Effector memory CD4-positive, alpha-beta T cell (primary cell): ENCODE measurements around the gene KIRREL3.

Experiments used
- DNase-seq, 3 donors: peaks; one replicate each; pipeline ENCODE4 v3.0.0-alpha.2; 2020
- H3K27ac ChIP-seq: 2 replicates; pipeline ENCODE4 v1.7.0; 2013; ENCODE audit warnings: mild to moderate bottlenecking, low read length, moderate library complexity; ENCODE audit not compliant: insufficient read depth, poor library complexity, severe bottlenecking
- H3K27me3 ChIP-seq: replicated peaks from 2 replicates; pipeline ENCODE4 v1.7.0; 2013; ENCODE audit warnings: mild to moderate bottlenecking, low read length; ENCODE audit not compliant: insufficient read depth, control insufficient read depth, poor library complexity, severe bottlenecking
- H3K36me3 ChIP-seq: 2 replicates; pipeline ENCODE4 v1.7.0; 2013; ENCODE audit warnings: mild to moderate bottlenecking, low read length, moderate library complexity; ENCODE audit not compliant: control insufficient read depth, insufficient read depth
- H3K4me1 ChIP-seq: 2 replicates; pipeline ENCODE4 v1.7.0; 2013; ENCODE audit warnings: low read length, mild to moderate bottlenecking; ENCODE audit not compliant: control insufficient read depth, insufficient read depth, poor library complexity, severe bottlenecking
- H3K4me3 ChIP-seq: 2 replicates; pipeline ENCODE4 v1.7.0; 2013; ENCODE audit warnings: low read length, low read depth, mild to moderate bottlenecking; ENCODE audit not compliant: insufficient read depth, poor library complexity, severe bottlenecking
- H3K9me3 ChIP-seq: 2 replicates; pipeline ENCODE4 v1.7.0; 2013; ENCODE audit warnings: mild to moderate bottlenecking, low read length, moderate library complexity; ENCODE audit not compliant: control insufficient read depth

The KIRREL3 gene

GRCh38 chr11:126459691-126460281 lies 540.8 kb downstream of the KIRREL3 start:
- no peaks in the 10 kb centered on the region for H3K4me1 ChIP-seq

DNA sequence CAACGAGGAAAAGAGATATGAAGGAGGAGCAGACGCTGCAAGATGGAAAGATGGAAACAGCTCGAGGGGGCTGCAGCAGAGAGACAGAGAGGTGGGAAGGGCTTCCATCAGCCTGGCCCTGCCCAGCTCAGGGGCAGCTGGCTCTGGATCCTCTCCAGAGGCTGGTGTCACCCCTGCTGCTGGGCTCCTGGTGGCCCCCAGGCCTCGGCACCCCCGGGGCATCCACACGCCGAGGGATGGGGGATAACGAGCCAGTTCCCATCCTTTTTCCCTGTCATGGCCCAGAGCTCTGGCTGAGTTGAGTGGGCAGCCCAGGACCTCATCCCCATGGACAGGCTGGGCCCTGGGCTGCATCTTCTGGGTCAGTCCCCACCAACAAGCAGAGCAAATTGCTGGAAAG lies 542.8 kb downstream of the KIRREL3 start:
- Histone ChIP-seq H3K4me3 (no peak overlapping the region), H3K36me3 (no peaks in the 10 kb centered on the region), H3K27me3 (no peaks in the 10 kb centered on the region), H3K4me1 (no peaks in the 10 kb centered on the region), H3K9me3 (no peaks in the 10 kb centered on the region), H3K27ac (no peak overlapping the region)
- no peak for DNase-seq

More at GRCh38 chr11:126459691-126460281, 540.8 kb downstream of the KIRREL3 start:
- H3K4me3 ChIP-seq, result no peak overlapping the region
- H3K9me3 ChIP-seq, result no peaks in the 10 kb centered on the region
- DNase-seq, result no peak
- H3K27me3 ChIP-seq, result no peaks in the 10 kb centered on the region
- no peak overlapping the region for H3K27ac ChIP-seq
- H3K36me3 ChIP-seq, result no peaks in the 10 kb centered on the region

GRCh38 chr11:126456783-126457542 lies 543.6 kb downstream of the KIRREL3 start:
- no peak overlapping the region for H3K27ac ChIP-seq
- no peak for DNase-seq
- no peak overlapping the region for H3K4me3 ChIP-seq
- H3K36me3 ChIP-seq, result no peaks in the 10 kb centered on the region
- no peaks in the 10 kb centered on the region for H3K4me1 ChIP-seq
- H3K27me3 ChIP-seq, result no peaks in the 10 kb centered on the region
- H3K9me3 ChIP-seq, result no peaks in the 10 kb centered on the region

GRCh38 chr11:126456089-126456488 lies 544.5 kb downstream of the KIRREL3 start:
- no peak overlapping the region for H3K27ac ChIP-seq
- no peaks in the 10 kb centered on the region for H3K9me3 ChIP-seq
- no peak overlapping the region for H3K4me3 ChIP-seq
- no peaks in the 10 kb centered on the region for H3K4me1 ChIP-seq
- no peaks in the 10 kb centered on the region for H3K27me3 ChIP-seq
- no peaks in the 10 kb centered on the region for H3K36me3 ChIP-seq
- no peak for DNase-seq

- no peak for DNase-seq
Observed at GRCh38 chr11:126452241-126453101, 548.1 kb downstream of the KIRREL3 start.

DNA sequence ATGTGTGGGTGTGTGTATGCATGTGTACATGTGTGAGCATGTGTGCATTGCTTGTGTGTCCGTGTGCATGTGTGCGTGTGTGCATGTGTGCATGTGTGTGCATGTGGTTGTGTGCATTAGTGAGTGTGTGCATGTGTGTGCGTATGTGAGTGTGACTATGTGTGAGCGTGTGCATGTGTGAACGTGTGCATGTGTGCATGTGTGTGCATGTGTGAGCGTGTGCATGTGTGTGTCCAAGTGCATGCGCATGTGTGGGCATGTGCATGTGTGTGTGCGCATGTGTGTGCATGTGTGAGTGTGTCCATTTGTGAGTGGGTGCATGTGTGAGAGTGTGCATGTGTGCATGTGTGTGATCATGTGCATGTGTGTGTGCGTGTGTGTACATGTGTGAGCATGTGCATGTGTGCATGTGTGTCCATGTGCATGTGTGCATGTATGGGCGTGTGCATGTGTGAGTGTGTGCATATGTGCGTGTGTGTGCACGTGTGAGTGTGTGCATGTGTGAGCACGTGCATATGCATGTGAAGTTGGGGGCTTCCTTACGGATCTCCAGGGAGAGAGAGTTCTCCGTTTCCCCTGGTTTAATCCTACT lies 549.3 kb downstream of the KIRREL3 start:
- Histone ChIP-seq H3K4me3 (no peak overlapping the region), H3K27ac (no peak overlapping the region), H3K9me3 (no peaks in the 10 kb centered on the region), H3K36me3 (no peaks in the 10 kb centered on the region), H3K4me1 (no peaks in the 10 kb centered on the region), H3K27me3 (no peaks in the 10 kb centered on the region)
- DNase-seq, result no peak

More at GRCh38 chr11:126452241-126453101, 548.1 kb downstream of the KIRREL3 start:
- no peaks in the 10 kb centered on the region for H3K36me3 ChIP-seq
- H3K4me3 ChIP-seq, result no peak overlapping the region
- H3K9me3 ChIP-seq, result no peaks in the 10 kb centered on the region
- H3K27ac ChIP-seq, result no peak overlapping the region
- no peaks in the 10 kb centered on the region for H3K27me3 ChIP-seq
- H3K4me1 ChIP-seq, result no peaks in the 10 kb centered on the region

GRCh38 chr11:126450806-126451205 lies 549.8 kb downstream of the KIRREL3 start:
- H3K4me1 ChIP-seq, result no peaks in the 10 kb centered on the region
- no peak overlapping the region for H3K4me3 ChIP-seq
- DNase-seq, result no peak
- no peaks in the 10 kb centered on the region for H3K9me3 ChIP-seq
- no peaks in the 10 kb centered on the region for H3K27me3 ChIP-seq
- no peak overlapping the region for H3K27ac ChIP-seq
- no peaks in the 10 kb centered on the region for H3K36me3 ChIP-seq

DNA sequence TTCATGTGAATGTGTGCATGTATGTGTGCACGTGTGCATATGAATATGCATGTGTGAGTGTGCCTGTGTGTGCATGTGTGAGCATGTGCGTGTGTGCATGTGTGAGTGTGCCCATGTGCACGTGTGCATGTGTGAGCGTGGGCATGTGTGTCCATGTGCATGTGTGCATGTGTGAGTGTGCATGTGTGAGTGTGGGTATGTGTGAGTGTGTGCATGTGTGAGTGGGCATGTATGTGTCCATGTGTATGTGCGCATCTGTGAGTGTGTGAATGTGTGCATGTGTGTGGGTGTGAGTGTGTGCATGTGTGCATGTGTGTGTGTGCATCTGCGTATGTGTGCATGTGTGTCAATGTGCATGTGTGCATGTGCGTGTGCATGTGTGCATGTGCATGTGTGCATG lies 550.4 kb downstream of the KIRREL3 start:
- DNase-seq, result no peak
- Histone ChIP-seq H3K4me1 (no peaks in the 10 kb centered on the region), H3K36me3 (no peaks in the 10 kb centered on the region), H3K4me3 (no peak overlapping the region), H3K27me3 (no peaks in the 10 kb centered on the region), H3K27ac (no peak overlapping the region), H3K9me3 (no peaks in the 10 kb centered on the region)

DNA sequence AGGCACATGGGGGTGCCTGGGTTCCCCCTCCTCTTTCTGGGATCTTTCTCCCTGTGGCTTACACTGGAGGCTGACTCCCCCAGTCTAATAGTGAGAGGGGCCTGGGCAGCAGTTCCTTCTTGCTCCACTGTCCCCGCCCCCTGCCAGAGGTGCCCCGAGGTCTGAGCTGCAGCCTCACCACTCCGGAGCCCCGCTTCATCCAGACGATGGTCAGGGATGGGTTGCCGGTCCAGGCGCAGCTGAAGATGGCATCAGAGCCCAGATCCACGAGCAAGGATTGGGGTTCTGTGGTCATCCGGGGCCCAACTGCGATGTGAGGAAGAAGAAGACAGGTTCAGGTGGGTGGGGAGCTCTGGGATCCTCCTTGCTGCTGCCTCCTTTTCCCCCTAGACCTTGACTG lies 554.0 kb downstream of the KIRREL3 start:
- Histone ChIP-seq H3K36me3 (no peaks in the 10 kb centered on the region), H3K9me3 (no peaks in the 10 kb centered on the region), H3K27me3 (no peaks in the 10 kb centered on the region), H3K4me1 (no peaks in the 10 kb centered on the region), H3K27ac (no peak overlapping the region), H3K4me3 (no peak overlapping the region)
- no peak for DNase-seq
